AG10803 (cell line): ENCODE data around the gene AXDND1.
A peak's percentile ranks its signal among the peaks of the same experiment; 100 is the strongest.

Source experiments
- DNase-seq: peaks from one replicate; pipeline ENCODE4 v3.0.0; 2010; ENCODE audit warnings: low read depth
- H3K4me3 ChIP-seq: 2 replicates; pipeline ENCODE4 v1.5.1; 2011; ENCODE audit warnings: mild to moderate bottlenecking, low read length, control low read depth
- TF ChIP-seq, protein P1 (sequence below): conservative IDR thresholded peaks from 2 replicates; pipeline ENCODE4 v1.5.1; 2011; ENCODE audit warnings: mild to moderate bottlenecking, low read length, control low read depth, inconsistent platforms

Gene AXDND1

DNA sequence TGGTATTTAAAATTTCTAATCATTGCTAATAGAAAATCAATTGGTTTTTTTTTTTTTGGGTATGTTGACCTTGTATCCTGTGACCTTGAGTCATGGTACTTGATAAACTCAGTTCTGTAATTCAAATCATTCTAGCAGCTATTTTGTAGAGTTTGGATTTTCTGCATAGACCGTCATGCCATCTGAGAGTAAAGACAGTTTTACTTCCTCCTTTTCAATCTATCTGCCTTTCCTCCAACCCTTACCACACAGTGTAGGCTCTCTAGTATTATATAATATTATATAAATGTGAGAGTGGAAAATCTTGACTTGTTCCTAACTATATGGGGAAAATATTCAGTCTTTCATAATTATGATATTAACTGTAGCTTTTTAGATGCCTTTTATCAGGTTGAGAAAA is 232.9 kb downstream of the AXDND1 start:
- TF ChIP-seq, protein P1, sequence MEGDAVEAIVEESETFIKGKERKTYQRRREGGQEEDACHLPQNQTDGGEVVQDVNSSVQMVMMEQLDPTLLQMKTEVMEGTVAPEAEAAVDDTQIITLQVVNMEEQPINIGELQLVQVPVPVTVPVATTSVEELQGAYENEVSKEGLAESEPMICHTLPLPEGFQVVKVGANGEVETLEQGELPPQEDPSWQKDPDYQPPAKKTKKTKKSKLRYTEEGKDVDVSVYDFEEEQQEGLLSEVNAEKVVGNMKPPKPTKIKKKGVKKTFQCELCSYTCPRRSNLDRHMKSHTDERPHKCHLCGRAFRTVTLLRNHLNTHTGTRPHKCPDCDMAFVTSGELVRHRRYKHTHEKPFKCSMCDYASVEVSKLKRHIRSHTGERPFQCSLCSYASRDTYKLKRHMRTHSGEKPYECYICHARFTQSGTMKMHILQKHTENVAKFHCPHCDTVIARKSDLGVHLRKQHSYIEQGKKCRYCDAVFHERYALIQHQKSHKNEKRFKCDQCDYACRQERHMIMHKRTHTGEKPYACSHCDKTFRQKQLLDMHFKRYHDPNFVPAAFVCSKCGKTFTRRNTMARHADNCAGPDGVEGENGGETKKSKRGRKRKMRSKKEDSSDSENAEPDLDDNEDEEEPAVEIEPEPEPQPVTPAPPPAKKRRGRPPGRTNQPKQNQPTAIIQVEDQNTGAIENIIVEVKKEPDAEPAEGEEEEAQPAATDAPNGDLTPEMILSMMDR = no peak
- no peak overlapping the region for H3K4me3 ChIP-seq
- no peak for DNase-seq

DNA sequence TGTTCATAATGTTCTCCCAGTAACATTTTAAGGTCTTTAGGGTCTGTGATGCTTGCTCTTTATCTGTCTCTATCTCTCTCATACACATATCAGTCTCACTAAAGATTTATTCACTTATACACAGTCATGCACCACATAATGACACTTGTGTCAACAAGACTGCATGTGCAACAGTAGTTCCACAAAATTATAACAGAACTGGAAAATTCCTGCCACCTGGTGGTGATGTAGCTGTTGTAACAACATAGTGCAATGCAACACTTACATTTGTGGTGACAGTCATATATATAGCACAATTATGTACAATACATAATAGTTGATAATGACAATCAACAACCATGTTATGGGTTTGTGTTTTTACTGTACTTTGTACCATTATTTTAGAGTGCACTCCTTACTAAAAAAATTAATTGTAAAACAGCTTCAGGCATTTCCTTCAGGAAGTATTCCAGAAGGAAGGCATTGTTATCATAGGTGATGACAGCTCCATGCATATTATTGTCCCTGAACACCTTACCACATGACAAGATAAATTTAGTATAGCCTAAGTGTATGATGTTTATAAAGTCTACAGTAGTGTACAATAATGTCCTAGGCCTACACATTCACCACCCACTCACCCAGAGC is 234.0 kb downstream of the AXDND1 start:
- TF ChIP-seq, protein P1 = peak; percentile 48
- H3K4me3 ChIP-seq = no peak overlapping the region
- DNase-seq = peak; percentile 15

DNA sequence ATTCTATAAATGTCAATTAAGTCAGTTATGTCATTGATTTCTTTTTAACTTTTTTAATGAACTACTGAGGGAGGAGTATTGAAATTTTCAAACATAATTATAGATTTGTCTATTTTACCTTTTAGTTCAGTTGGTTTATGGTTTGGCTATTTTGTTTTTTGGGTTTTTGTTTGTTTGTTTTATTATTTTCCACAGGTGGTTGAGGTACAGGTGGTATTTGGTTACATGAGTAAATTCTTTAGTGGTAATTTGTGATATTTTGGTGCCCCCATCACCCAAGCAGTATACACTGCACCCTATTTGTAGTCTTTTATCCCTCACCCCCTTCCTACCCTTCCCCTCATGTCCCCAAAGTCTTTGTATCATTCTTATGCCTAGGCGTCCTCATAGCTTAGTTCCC is 235.3 kb downstream of the AXDND1 start:
- TF ChIP-seq, protein P1 = no peak
- no peak for DNase-seq
- H3K4me3 ChIP-seq = no peak overlapping the region
